Left lung (tissue), 10 donors: Measurements from ENCODE around the gene IFIT1. TPM values are rescaled to one million over a fixed set of nuclear protein-coding genes. Genes with fewer than 3 reads are reported as not detected.
"Not testable (repeated sequence)": the region's sequence is repeated elsewhere in the genome, so short reads cannot be mapped to it uniquely, and the experiment has no call there.

ENCODE experiments used
- ATAC-seq: fragments of 200-7000 bp; cut with Tn5 transposase; one replicate; pipeline ENCODE4 v1.9.1; 2020; ENCODE audit warnings: moderate library complexity
- DNase-seq, 4 donors: peaks; one replicate each; pipeline ENCODE4 v3.0.0-alpha.2; 2013 to 2020
- H3K27ac ChIP-seq, 2 donors: fragments of 200-600 bp; sonication (generic) in 1 of 2; one replicate each; pipeline versions ENCODE4 v1.5.0 to v1.8.0; 2020 to 2021
- H3K27me3 ChIP-seq, 2 donors: fragments of 200-600 bp; sonication (generic) in 1 of 2; one replicate each; pipeline versions ENCODE4 v1.5.0 to v1.8.0; 2020 to 2021
- H3K36me3 ChIP-seq, 2 donors: fragments of 200-600 bp; sonication (generic) in 1 of 2; one replicate each; pipeline versions ENCODE4 v1.5.0 to v1.8.0; 2020 to 2021
- H3K4me1 ChIP-seq, 2 donors: fragments of 200-600 bp; one replicate each; pipeline ENCODE4 v1.8.0; 2021
- H3K4me3 ChIP-seq, 2 donors: fragments of 200-600 bp; sonication (generic) in 1 of 2; one replicate each; pipeline versions ENCODE4 v1.5.0 to v1.8.0; 2020 to 2021; ENCODE audit warnings: mild to moderate bottlenecking in 1 of 2
- H3K9me3 ChIP-seq, 2 donors: fragments of 200-600 bp; sonication (generic) in 1 of 2; one replicate each; pipeline versions ENCODE4 v1.5.0 to v1.8.0; 2020 to 2021
- CTCF ChIP-seq, 2 donors: fragments of 200-600 bp; sonication (generic) in 1 of 2; IDR thresholded peaks; one replicate each; pipeline versions ENCODE4 v1.5.0 to v1.8.0; 2021; ENCODE audit warnings: antibody characterized with exemption in 2 of 2
- intact Hi-C, 2 donors: fragments of 100-400 bp; cut with DNase I; formaldehyde crosslinking; loops; one replicate each; pipeline versions ENCODE4 v1.11.2 to v1.14.2; 2022
- polyA plus RNA-seq, 6 donors: library from polyadenylated mRNA; unstranded; fragments of 120-200 nt; gene quantifications; one replicate each; pipeline ENCODE4 v1.2.1, GENCODE V29; 2013; ENCODE audit not compliant: insufficient read length in 6 of 6
- total RNA-seq, 2 donors: library from RNA; stranded (reverse); fragmentation: NEBNext Ultra II Directional; extraction: Animal tissue kit (Norgen Biotek cat#: 25700); gene quantifications; one replicate each; pipeline ENCODE4 v1.2.1, GENCODE V29; 2021
- donor health status: DM: no; HTN: yes; CAD: no.
- donor health status: DM: no; HTN: no; CAD: no.

The IFIT1 gene
- total and polyA plus RNA-seq, 8 donors = 12.6 to 34.8 (median 21.8) TPM

GRCh38 chr10:89345367-89346000 is 46.9 kb upstream of the IFIT1 start:
- H3K9me3 ChIP-seq = no peaks in the 10 kb centered on the region
- H3K27ac ChIP-seq = peak overlapping the region in 1 of 2 donors; percentile 66
- no peak for TF ChIP-seq CTCF (IDR thresholded peaks at IDR 0.05)
- H3K4me3 ChIP-seq = no peak overlapping the region
- peaks cover 0 to 15% of the 10 kb centered on the region in 2 donors for H3K36me3 ChIP-seq
- no peaks in the 10 kb centered on the region for H3K27me3 ChIP-seq
- DNase-seq = no peak
- intact Hi-C loops = no loop called here
- no peak for ATAC-seq
- peaks cover 6 to 35% of the 10 kb centered on the region in 2 donors for H3K4me1 ChIP-seq

GRCh38 chr10:89346405-89347254 is 45.8 kb upstream of the IFIT1 start:
- TF ChIP-seq CTCF (IDR thresholded peaks at IDR 0.05) = no peak
- intact Hi-C loops = no loop called here
- peaks cover 0 to 8% of the 10 kb centered on the region in 2 donors for H3K36me3 ChIP-seq
- ATAC-seq (peak; percentile 47), DNase-seq (no peak)
- H3K27me3 ChIP-seq = no peaks in the 10 kb centered on the region
- H3K27ac ChIP-seq = peak overlapping the region; percentile 45 to 66
- H3K4me1 ChIP-seq = peaks cover 13 to 46% of the 10 kb centered on the region in 2 donors
- no peaks in the 10 kb centered on the region for H3K9me3 ChIP-seq
- no peak overlapping the region for H3K4me3 ChIP-seq

DNA sequence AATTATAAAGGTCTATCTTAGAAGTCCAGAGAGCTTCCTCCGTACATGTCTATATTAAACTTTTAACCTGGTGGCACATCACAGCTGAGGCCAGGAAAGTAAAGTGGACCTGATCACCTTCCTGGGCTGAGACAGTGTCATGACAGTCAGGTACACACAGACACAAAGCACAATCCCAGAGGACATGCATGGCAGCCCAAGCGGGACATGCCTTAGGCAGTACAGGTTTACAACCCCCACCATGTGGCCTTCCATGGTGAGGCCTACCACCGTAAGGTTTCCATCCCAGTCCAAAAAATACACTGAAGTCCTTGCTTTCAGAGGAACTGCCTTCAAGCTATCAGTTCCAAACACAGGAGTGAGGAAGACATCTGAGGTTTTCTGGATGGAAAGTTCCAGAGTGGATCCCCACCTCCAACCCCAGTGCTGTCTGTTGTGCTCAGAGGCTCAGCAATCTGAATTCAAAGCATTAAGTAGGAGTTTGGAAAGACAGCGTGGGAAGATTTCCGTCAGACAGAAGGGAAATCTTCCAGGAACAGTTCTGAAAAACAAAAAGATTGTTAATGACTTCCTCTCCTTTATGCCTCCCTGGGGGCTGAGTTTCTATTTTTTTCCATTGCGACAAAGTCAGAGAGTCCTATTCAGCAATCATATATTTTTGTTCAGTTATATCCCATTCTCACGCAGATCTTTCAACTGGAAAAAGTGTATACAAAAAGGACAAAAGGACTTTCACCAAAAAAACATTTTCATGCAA is 44.5 kb upstream of the IFIT1 start:
- no peak for ATAC-seq
- no peak for DNase-seq
- Histone ChIP-seq H3K4me3 (no peak overlapping the region), H3K36me3 (no peaks in the 10 kb centered on the region), H3K4me1 (peaks cover 13 to 49% of the 10 kb centered on the region in 2 donors), H3K9me3 (no peaks in the 10 kb centered on the region), H3K27me3 (no peaks in the 10 kb centered on the region), H3K27ac (peak overlapping the region in 1 of 2 donors; percentile 31)
- TF ChIP-seq CTCF (IDR thresholded peaks at IDR 0.05) = no peak
- intact Hi-C loops = no loop called here

GRCh38 chr10:89348481-89348880 is 43.9 kb upstream of the IFIT1 start:
- intact Hi-C loops = no loop called here
- Histone ChIP-seq H3K4me3 (no peak overlapping the region), H3K27me3 (no peaks in the 10 kb centered on the region), H3K9me3 (no peaks in the 10 kb centered on the region), H3K36me3 (no peaks in the 10 kb centered on the region), H3K27ac (peak overlapping the region in 1 of 2 donors; percentile 31), H3K4me1 (peaks cover 13 to 49% of the 10 kb centered on the region in 2 donors)
- no peak for ATAC-seq
- no peak for TF ChIP-seq CTCF (IDR thresholded peaks at IDR 0.05)
- DNase-seq = no peak

- DNase-seq (no peak), ATAC-seq (no peak)
- TF ChIP-seq CTCF (IDR thresholded peaks at IDR 0.05) = no peak
- H3K27ac ChIP-seq = no peak overlapping the region
- H3K9me3 ChIP-seq = no peaks in the 10 kb centered on the region
- H3K27me3 ChIP-seq = no peaks in the 10 kb centered on the region
- intact Hi-C loops = no loop called here
- peaks cover 13 to 49% of the 10 kb centered on the region in 2 donors for H3K4me1 ChIP-seq
- H3K36me3 ChIP-seq = no peaks in the 10 kb centered on the region
- no peak overlapping the region for H3K4me3 ChIP-seq
These were observed 43.4 kb upstream of the IFIT1 start for GRCh38 chr10:89348975-89349374.

DNA sequence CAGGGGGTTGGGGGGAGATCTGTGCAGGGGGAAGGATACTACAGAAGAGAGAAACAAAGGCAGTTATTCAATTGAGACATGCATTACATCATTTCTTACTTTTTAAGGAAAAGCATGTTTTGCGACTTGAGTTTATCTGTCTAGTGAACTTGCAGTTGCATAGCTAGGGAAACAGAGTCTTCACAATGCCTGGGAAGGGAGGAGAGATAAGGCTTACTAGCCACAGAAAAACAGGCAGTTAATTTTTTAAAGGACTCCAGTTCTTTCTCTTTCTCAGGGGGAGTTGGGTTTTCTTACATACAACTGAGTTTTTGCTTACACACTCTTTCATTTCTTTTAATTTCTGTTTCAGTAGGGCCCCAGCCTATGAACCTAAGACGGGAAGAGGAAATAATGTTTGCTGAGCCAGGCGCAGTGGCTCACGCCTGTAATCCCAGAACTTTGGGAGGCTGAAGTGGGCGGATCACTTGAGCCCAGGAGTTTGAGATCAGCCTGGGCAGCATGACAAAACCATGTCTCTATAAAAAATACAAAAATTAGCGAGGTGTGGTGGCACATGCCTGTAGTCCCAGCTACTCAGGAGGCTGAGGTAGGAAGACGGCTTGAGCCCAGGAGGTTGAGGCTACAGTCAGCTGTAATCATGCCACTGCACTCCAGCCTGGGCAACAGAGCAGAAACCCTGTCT is 41.6 kb upstream of the IFIT1 start:
- H3K9me3 ChIP-seq, H3K36me3 ChIP-seq, intact Hi-C loops, H3K27me3 ChIP-seq, H3K4me3 ChIP-seq: not testable (repeated sequence)
- H3K27ac ChIP-seq = peak overlapping the region; percentile 76 to 94
- DNase-seq = peak in 2 of 4 donors; percentile 62
- H3K4me1 ChIP-seq = peaks cover 13 to 46% of the 10 kb centered on the region in 2 donors
- ATAC-seq = peak; percentile 65
